Neural progenitor cell (in vitro differentiated cells): ENCODE measurements around the gene MSTN. TPM values are rescaled to one million over a fixed set of nuclear protein-coding genes. Genes with fewer than 3 reads are reported as not detected.

Experiments used
- DNase-seq: peaks from one replicate; pipeline ENCODE4 v3.0.0-alpha.2; 2016; ENCODE audit warnings: low spot score
- H2AFZ ChIP-seq: fragments of 200-600 bp; sonication (generic); replicated peaks from 2 replicates; pipeline ENCODE4 v1.6.1; 2016; ENCODE audit warnings: antibody characterized with exemption
- H3F3A ChIP-seq: fragments of 200-600 bp; sonication (generic); 2 replicates; pipeline ENCODE4 v1.6.1; 2016; ENCODE audit warnings: antibody characterized with exemption, low read depth
- H3K27ac ChIP-seq: fragments of 200-600 bp; sonication (generic); 2 replicates; pipeline ENCODE4 v1.5.1; 2016; ENCODE audit warnings: mild to moderate bottlenecking
- H3K27me3 ChIP-seq: fragments of 200-600 bp; sonication (generic); 2 replicates; pipeline ENCODE4 v1.6.1; 2016; ENCODE audit warnings: mild to moderate bottlenecking, moderate library complexity
- H3K36me3 ChIP-seq: fragments of 200-600 bp; sonication (generic); 2 replicates; pipeline ENCODE4 v1.5.1; 2016
- H3K4me1 ChIP-seq: fragments of 200-600 bp; sonication (generic); 2 replicates; pipeline ENCODE4 v1.6.1; 2016; ENCODE audit warnings: mixed run types
- H3K4me2 ChIP-seq: fragments of 200-600 bp; sonication (generic); 2 replicates; pipeline ENCODE4 v1.6.1; 2016
- H3K4me3 ChIP-seq: fragments of 200-600 bp; sonication (generic); 2 replicates; pipeline ENCODE4 v1.5.1; 2016
- H3K79me2 ChIP-seq: fragments of 200-600 bp; sonication (generic); 2 replicates; pipeline ENCODE4 v1.6.1; 2016; ENCODE audit warnings: low read depth
- H3K9ac ChIP-seq: fragments of 200-600 bp; sonication (generic); 2 replicates; pipeline ENCODE4 v1.6.1; 2016
- H3K9me3 ChIP-seq: fragments of 200-600 bp; sonication (generic); 2 replicates; pipeline ENCODE4 v1.5.1; 2016; ENCODE audit warnings: low read depth
- H4K20me1 ChIP-seq: fragments of 200-600 bp; sonication (generic); 2 replicates; pipeline ENCODE4 v1.6.1; 2016; ENCODE audit warnings: low read depth
- H3K27ac Mint-ChIP-seq: 3 replicates; pipeline ENCODE4 v1.8.0; 2021; ENCODE audit warnings: mixed read lengths
- H3K27me3 Mint-ChIP-seq: 2 replicates; pipeline ENCODE4 v1.8.0; 2022; ENCODE audit warnings: low read depth, mild to moderate bottlenecking, inconsistent platforms, moderate library complexity, mixed read lengths; ENCODE audit not compliant: insufficient read depth
- H3K36me3 Mint-ChIP-seq: 3 replicates; pipeline ENCODE4 v1.8.0; 2021; ENCODE audit warnings: mixed read lengths
- H3K4me1 Mint-ChIP-seq: 3 replicates; pipeline ENCODE4 v1.8.0; 2021; ENCODE audit warnings: mixed read lengths
- H3K4me3 Mint-ChIP-seq: 3 replicates; pipeline ENCODE4 v1.8.0; 2021; ENCODE audit warnings: mild to moderate bottlenecking, moderate library complexity, mixed read lengths
- H3K9me3 Mint-ChIP-seq: 3 replicates; pipeline ENCODE4 v1.8.0; 2020; ENCODE audit warnings: mixed read lengths
- CTCF ChIP-seq: fragments of 200-600 bp; sonication (generic); IDR thresholded peaks from 2 replicates; pipeline ENCODE4 v1.5.1; 2017; ENCODE audit warnings: antibody characterized with exemption, mild to moderate bottlenecking
- EZH2 ChIP-seq: fragments of 200-600 bp; sonication (generic); IDR thresholded peaks from 2 replicates; pipeline ENCODE4 v1.6.1; 2017; ENCODE audit warnings: antibody characterized with exemption, mild to moderate bottlenecking, moderate library complexity
- EZH2phosphoT487 ChIP-seq: fragments of 200-600 bp; sonication (generic); IDR thresholded peaks from 2 replicates; pipeline ENCODE4 v1.6.1; 2017; ENCODE audit warnings: antibody characterized with exemption
- total RNA-seq: library from RNA; depleted of rRNA; stranded (reverse); fragments of >200 nt; gene quantifications from 2 replicates; pipeline ENCODE4 v1.2.3, GENCODE V29; 2015; ENCODE audit warnings: low replicate concordance

Gene MSTN
- total RNA-seq, 1 donor from 2014 or later = 0.54 TPM

DNA sequence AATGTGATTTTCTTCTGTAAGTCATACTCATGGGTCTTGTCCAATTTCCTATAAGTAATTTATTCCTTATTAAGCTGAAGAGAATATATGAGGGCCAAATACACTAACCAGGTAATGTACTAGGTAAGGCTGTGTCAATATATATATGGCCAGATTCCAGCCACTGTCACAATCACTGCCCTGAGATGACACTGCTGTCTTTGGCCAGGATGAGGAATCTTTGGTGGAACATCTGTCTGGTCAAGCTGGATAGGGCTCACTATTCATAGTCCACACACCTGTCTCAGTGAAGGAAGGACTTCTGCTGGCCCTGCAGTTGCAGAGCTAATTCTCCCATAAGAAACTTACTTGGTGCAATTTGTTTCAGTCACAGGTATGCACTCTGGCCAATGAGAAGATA is 11.3 kb downstream of the MSTN start:
- Mint-ChIP-seq H3K36me3 (no peaks in the 10 kb centered on the region), H3K9me3 (no peaks in the 10 kb centered on the region), H3K4me3 (no peak overlapping the region), H3K4me1 (no peaks in the 10 kb centered on the region), H3K27me3 (no peaks in the 10 kb centered on the region), H3K27ac (no peak overlapping the region)
- no peaks in the 10 kb centered on the region for H3K36me3 ChIP-seq
- no peaks in the 10 kb centered on the region for H3K27me3 ChIP-seq
- H3K9ac ChIP-seq = no peak overlapping the region
- H3F3A ChIP-seq = no peaks in the 10 kb centered on the region
- H3K9me3 ChIP-seq = no peaks in the 10 kb centered on the region
- H3K27ac ChIP-seq = no peak overlapping the region
- no peaks in the 10 kb centered on the region for H3K79me2 ChIP-seq
- no peak for DNase-seq
- no peak overlapping the region for H2AFZ ChIP-seq
- H3K4me2 ChIP-seq = no peak overlapping the region
- no peaks in the 10 kb centered on the region for H3K4me1 ChIP-seq
- H4K20me1 ChIP-seq = no peaks in the 10 kb centered on the region
- TF ChIP-seq CTCF = no peak
- no peak for TF ChIP-seq EZH2phosphoT487
- TF ChIP-seq EZH2 = no peak
- H3K4me3 ChIP-seq = no peak overlapping the region

DNA sequence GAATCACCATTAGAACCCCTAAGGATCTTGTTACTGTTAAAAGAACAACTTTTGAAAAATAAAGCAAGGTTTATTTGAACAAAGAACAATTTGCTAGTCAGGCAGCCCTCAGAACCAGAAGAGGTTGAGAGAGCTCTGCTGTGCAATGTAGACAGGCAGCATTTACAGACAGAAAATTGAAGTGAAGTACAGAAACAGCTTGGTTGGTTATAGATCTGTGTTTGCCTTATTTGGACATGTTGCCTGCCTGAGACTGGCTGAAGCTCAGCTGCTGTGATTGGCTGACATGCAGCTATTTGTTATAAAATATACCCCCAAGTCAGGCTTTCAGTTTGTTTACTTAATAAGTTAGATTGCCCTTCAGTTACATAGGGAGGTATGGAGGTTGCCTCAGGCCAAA is 12.5 kb downstream of the MSTN start:
- no peak overlapping the region for H3K9ac ChIP-seq
- no peaks in the 10 kb centered on the region for H3K27me3 Mint-ChIP-seq

DNA sequence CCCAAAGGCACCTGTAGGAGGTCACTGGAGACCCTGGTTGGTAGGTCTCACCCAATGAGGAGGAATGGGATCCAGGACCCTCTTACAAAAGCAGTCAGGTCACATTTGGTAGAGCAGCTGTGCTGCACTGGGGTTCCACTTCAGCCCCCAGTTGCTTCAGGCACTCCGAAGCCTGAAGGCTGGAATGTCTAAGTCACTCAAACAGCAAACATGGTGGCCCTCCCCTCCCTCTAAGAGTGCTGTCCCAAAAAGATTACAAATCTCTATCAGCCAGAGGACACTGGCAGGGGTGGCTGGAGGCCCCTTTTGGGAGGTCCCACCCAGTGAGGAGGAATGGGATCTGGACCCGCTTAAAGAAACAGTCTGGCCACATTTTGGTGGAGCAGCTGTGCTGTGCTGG is 17.7 kb downstream of the MSTN start:
- Histone ChIP-seq H3K27me3 (no peaks in the 10 kb centered on the region), H4K20me1 (no peaks in the 10 kb centered on the region), H2AFZ (no peak overlapping the region), H3K9me3 (no peaks in the 10 kb centered on the region), H3K4me1 (no peaks in the 10 kb centered on the region), H3K4me2 (no peak overlapping the region), H3K4me3 (no peak overlapping the region), H3F3A (no peaks in the 10 kb centered on the region), H3K9ac (no peak overlapping the region), H3K79me2 (no peaks in the 10 kb centered on the region), H3K27ac (no peak overlapping the region), H3K36me3 (no peaks in the 10 kb centered on the region)
- Mint-ChIP-seq H3K36me3 (no peaks in the 10 kb centered on the region), H3K27ac (no peak overlapping the region), H3K27me3 (no peaks in the 10 kb centered on the region), H3K4me3 (no peak overlapping the region), H3K4me1 (no peaks in the 10 kb centered on the region), H3K9me3 (no peaks in the 10 kb centered on the region)
- TF ChIP-seq CTCF (no peak), EZH2 (no peak), EZH2phosphoT487 (no peak)
- DNase-seq = no peak

More for the DNA sequence above, 12.5 kb downstream of the MSTN start:
- H3K4me1 ChIP-seq = no peaks in the 10 kb centered on the region
- no peaks in the 10 kb centered on the region for H3K9me3 ChIP-seq
- Mint-ChIP-seq H3K9me3 (no peaks in the 10 kb centered on the region), H3K4me3 (no peak overlapping the region), H3K36me3 (no peaks in the 10 kb centered on the region), H3K27ac (no peak overlapping the region), H3K4me1 (no peaks in the 10 kb centered on the region)
- H3K79me2 ChIP-seq = no peaks in the 10 kb centered on the region
- H3K4me2 ChIP-seq = no peak overlapping the region
- no peak for TF ChIP-seq EZH2phosphoT487
- no peak overlapping the region for H3K27ac ChIP-seq
- H3K27me3 ChIP-seq = no peaks in the 10 kb centered on the region
- DNase-seq = no peak
- no peaks in the 10 kb centered on the region for H4K20me1 ChIP-seq
- H3F3A ChIP-seq = no peaks in the 10 kb centered on the region
- no peak overlapping the region for H3K4me3 ChIP-seq
- no peaks in the 10 kb centered on the region for H3K36me3 ChIP-seq
- peak overlapping the region; percentile 44 for H2AFZ ChIP-seq

- Mint-ChIP-seq H3K9me3 (no peaks in the 10 kb centered on the region), H3K36me3 (no peaks in the 10 kb centered on the region), H3K4me3 (no peak overlapping the region), H3K4me1 (no peaks in the 10 kb centered on the region), H3K27me3 (no peaks in the 10 kb centered on the region), H3K27ac (no peak overlapping the region)
- Histone ChIP-seq H3K27ac (no peak overlapping the region), H3K9ac (no peak overlapping the region), H2AFZ (no peak overlapping the region), H3K79me2 (no peaks in the 10 kb centered on the region), H3K36me3 (no peaks in the 10 kb centered on the region), H3K4me2 (no peak overlapping the region), H3F3A (no peaks in the 10 kb centered on the region), H4K20me1 (no peaks in the 10 kb centered on the region), H3K9me3 (no peaks in the 10 kb centered on the region), H3K4me3 (no peak overlapping the region), H3K27me3 (no peaks in the 10 kb centered on the region), H3K4me1 (no peaks in the 10 kb centered on the region)
- no peak for TF ChIP-seq EZH2
- TF ChIP-seq CTCF = no peak
- no peak for TF ChIP-seq EZH2phosphoT487
- no peak for DNase-seq
Measured at GRCh38 chr2:190043441-190043840, 19.1 kb downstream of the MSTN start.
